Measurements from ENCODE around the gene ZNF540. TPM values are rescaled to one million over a fixed set of nuclear protein-coding genes. Genes with fewer than 3 reads are reported as not detected.
"Not testable (repeated sequence)": the region's sequence is repeated elsewhere in the genome, so short reads cannot be mapped to it uniquely, and the experiment has no call there.

Gene ZNF540
- total RNA-seq, 4 donors from 2014 or later, result 1.2 to 2.2 (median 1.5) TPM

DNA sequence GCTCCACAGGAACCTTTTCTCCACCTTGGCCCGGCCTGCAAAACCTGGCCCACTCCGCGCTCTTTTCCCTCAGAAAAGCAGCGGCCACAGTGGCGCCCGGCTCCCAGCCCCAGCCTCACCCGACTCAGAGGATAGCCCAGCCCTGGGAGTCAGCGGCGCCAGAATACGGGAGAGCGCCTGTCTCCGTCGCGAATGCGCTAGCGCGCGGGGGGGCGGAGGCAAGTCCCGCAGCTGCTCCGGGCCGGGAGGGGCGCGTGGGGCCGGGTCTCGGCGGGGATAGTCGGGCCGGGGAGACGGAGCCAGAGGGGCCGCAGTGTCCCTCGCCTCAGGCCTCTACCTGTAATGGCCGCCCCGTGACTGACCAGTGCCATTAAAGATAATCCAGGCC, 60.6 kb downstream of the ZNF540 start, which contains the start of gene ZFP30:
Gene ZFP30, minus strand, starts transcription at position 165 of the 388 bp plus-strand sequence. CDS start 7,643 bp downstream, outside the sequence.
- DNase-seq (ENCODE audit: low spot score) (peak; percentile 53), ATAC-seq (ENCODE audit: low FRiP score) (peak; percentile 86)
- TF ChIP-seq, protein P1, sequence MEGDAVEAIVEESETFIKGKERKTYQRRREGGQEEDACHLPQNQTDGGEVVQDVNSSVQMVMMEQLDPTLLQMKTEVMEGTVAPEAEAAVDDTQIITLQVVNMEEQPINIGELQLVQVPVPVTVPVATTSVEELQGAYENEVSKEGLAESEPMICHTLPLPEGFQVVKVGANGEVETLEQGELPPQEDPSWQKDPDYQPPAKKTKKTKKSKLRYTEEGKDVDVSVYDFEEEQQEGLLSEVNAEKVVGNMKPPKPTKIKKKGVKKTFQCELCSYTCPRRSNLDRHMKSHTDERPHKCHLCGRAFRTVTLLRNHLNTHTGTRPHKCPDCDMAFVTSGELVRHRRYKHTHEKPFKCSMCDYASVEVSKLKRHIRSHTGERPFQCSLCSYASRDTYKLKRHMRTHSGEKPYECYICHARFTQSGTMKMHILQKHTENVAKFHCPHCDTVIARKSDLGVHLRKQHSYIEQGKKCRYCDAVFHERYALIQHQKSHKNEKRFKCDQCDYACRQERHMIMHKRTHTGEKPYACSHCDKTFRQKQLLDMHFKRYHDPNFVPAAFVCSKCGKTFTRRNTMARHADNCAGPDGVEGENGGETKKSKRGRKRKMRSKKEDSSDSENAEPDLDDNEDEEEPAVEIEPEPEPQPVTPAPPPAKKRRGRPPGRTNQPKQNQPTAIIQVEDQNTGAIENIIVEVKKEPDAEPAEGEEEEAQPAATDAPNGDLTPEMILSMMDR (IDR thresholded peaks at IDR 0.05), result no peak

DNA sequence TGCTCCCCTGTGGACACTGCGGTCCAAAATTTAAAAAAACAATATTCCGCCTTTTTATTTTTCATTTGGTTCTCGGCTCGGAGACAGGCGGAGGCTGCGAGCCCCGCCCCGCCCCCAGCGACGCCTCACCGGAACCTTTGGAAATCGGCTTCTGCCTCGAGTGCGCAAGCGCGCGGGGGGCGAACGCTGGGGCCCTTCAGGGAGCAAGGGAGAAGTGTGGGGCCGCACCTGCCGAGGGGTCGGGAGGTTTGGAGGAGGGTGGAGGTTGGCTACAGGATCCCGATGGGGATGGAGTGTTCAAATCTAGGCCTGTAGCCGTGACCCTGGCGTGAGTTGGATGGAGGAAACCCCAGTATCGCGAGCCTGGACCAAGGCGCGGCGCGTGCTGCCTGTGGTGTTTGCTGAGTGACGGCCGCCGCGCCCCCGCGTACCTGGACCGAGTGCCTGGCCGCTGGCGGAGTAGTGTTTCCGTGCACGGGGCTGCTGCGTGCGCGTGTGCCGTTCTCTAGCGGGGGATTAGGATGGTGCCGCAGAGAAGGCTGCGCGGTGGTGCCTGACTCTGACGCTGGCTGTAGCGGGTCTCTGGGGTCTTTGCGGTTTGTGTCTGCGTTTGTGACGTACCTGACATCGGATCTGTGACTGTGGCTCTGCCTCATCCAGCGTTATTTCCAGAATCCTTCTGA, 61.2 kb downstream of the ZNF540 start:
- ATAC-seq (ENCODE audit: low FRiP score), result peak; percentile 90
- TF ChIP-seq, protein P1 (IDR thresholded peaks at IDR 0.05), result no peak

DNA sequence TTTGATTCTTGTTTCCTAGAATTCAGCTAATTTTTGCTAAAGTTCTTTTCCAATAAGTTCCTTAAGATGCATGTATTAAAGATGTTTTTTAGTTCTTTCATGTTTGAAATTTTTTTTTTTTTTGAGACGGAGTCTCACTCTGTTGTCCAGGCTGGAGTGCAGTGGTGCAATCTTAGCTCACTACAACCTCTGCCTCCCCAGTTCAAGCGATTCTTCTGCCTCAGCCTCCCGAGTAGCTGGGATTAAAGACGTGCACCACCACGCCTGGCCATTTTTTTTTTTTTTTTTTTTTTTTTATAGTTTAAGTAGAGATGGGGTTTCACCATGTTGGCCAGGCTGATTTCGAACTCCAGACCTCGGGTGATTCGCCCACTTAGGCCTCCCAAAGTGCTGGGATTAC, 62.5 kb downstream of the ZNF540 start:
- DNase-seq (ENCODE audit: low spot score); ATAC-seq (ENCODE audit: low FRiP score): not testable (repeated sequence)

More for the DNA sequence above, 61.2 kb downstream of the ZNF540 start:
- DNase-seq (ENCODE audit: low spot score), result peak; percentile 49

Other genes with a start within 250 kb of the ZNF540 start
- gene ZNF527, start 223.8 kb upstream of the ZNF540 start, total RNA-seq, result 1 to 10 TPM; 3.7 to 7.4 (median 4.6) TPM
- gene ZNF569, start 127.4 kb upstream of the ZNF540 start, total RNA-seq, result 1 to 10 TPM; 3.1 to 8.0 (median 4.6) TPM
- 10 to 100 TPM in 1 of 4 donors, 1 to 10 TPM in 3; 5.3 to 11.2 (median 8.8) TPM for gene ZNF570, start 125.5 kb upstream of the ZNF540 start, total RNA-seq
- 1 to 10 TPM; 1.2 to 3.5 (median 1.3) TPM for gene ZNF793, start 87.9 kb upstream of the ZNF540 start, total RNA-seq
- 1 to 10 TPM; 2.3 to 7.3 (median 4.9) TPM for gene ZNF571, start 84 bp upstream of the ZNF540 start, total RNA-seq
- 10 to 100 TPM in 2 of 4 donors, 1 to 10 TPM in 2; 9.0 to 16.1 (median 11.1) TPM for gene ZFP30, start 60.6 kb downstream of the ZNF540 start, total RNA-seq
- 1 to 10 TPM; 1.8 to 5.4 (median 3.1) TPM for gene ZNF607, start 124.9 kb downstream of the ZNF540 start, total RNA-seq
- gene ZNF573, start 184.7 kb downstream of the ZNF540 start, total RNA-seq, result 10 to 100 TPM in 1 of 4 donors, 1 to 10 TPM in 3; 4.4 to 17.5 (median 5.5) TPM

Measured in omental fat pad (tissue), 4 donors.